Measurements from ENCODE around the gene BRME1.
"Not testable (repeated sequence)": the region's sequence is repeated elsewhere in the genome, so short reads cannot be mapped to it uniquely, and the experiment has no call there.

BRME1 gene

DNA sequence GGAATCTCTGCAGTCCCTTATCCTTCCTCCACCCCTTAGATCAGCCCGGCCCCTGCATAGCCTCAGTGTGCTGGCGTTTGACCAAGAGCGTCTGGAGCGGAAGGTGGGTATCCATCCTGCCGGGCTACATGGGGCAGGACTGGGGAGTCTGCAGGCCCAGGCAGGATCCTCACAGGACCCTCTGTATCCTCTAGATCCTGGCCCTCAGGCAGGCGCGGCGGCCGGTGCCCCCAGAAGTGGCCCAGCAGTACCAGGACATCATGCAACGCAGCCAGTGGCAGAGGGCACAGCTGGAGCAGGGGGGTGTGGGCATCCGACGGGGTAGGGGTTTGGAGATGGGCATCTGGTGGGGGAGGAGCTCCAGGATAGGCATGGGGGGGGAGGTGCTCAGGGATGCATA lies 23.4 kb upstream of the BRME1 start:
- no peak for DNase-seq (ENCODE audit: extremely low spot score, insufficient read length, low read depth)
- no peak for FAIRE-seq

DNA sequence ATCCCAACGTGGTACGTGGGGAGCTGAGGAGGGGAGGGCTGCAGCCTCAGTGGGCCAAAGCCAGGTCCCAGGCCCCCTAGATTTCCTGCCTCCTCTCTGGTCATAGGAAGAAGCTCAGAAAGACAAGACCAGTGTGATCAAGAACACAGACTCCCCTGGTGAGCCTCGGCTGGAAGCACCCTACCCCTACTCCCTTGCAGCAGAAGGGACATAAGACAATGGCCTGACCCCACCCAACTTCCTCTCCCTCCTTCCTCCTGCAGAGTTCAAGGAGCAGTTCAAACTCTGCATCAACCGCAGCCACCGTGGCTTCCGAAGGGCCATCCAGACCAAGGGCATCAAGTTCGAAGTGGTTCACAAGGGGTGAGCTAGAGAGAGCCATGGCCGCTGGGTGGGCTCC lies 20.8 kb upstream of the BRME1 start:
- DNase-seq (ENCODE audit: extremely low spot score, insufficient read length, low read depth) (no peak), FAIRE-seq (no peak)

DNA sequence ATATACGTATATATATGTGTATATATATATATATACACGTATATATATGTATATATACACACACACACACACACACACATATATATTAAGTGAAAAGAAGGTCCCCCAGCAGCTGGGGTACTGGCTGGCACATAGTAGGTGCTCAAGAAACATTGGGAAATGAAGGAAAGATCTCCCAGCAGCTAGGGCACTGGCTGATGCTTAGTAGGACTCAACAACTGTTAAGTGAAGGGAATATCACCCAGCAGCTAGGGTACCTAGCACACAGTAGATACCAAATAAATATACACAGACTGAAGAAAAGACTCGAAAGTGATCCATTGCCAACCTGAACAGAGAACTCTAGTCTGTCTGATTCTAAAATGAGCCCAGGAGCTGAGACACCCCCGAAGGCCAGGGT lies 20.1 kb upstream of the BRME1 start:
- DNase-seq (ENCODE audit: extremely low spot score, insufficient read length, low read depth) (no peak), FAIRE-seq (no peak)

DNA sequence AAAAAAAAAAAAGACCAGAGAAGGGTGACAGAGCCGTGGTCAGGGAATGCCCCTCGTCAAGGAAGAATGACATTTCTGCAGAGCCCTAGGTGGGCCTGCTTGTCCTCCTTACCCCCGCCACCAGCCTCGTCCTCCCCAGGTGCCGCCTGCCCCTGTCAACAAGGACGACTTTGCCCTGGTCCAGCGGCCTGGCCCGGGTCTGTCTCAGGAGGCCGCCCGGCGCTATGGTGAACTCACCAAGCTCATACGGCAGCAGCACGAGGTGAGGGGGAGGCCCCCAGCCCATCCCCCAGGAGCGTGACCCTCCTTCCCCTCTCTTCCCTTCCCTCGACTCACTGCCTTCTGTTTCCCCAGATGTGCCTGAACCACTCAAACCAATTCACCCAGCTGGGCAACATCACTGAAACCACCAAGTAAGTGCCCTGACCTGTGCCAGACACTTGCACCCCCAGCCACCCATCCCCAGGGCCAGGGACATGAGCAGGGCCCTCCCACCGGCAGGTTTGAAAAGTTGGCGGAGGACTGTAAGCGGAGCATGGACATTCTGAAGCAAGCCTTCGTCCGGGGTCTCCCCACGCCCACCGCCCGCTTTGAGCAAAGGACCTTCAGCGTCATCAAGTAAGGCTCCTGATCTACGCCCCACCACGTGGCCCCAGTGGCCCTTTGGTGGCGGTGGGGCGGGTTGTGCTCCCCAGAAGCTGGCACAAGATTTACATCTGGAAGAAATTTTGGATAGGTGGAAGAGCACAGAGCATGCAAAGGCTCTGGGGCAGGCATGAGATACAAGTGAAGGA lies 17.5 kb upstream of the BRME1 start:
- no peak for DNase-seq (ENCODE audit: extremely low spot score, insufficient read length, low read depth)
- FAIRE-seq = no peak

DNA sequence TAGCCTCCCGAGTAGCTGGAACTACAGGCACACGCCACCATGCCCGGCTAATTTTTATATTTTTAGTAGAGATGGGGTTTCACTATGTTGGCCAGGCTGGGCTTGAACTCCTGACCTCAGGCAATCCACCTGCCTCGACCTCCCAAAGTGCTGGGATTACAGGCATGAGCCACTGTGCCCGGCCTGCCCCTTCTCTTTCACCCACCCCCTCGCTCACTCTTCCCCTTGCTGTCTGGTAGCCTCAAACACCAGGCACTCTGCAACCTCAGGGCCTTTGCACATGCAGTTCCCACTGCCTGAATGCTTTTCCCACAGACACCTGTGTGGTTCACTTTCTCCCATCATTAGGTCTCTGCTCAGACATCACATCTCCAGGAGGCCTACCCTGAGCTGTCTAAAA lies 16.2 kb upstream of the BRME1 start:
- not testable (repeated sequence) for DNase-seq (ENCODE audit: extremely low spot score, insufficient read length, low read depth); FAIRE-seq

DNA sequence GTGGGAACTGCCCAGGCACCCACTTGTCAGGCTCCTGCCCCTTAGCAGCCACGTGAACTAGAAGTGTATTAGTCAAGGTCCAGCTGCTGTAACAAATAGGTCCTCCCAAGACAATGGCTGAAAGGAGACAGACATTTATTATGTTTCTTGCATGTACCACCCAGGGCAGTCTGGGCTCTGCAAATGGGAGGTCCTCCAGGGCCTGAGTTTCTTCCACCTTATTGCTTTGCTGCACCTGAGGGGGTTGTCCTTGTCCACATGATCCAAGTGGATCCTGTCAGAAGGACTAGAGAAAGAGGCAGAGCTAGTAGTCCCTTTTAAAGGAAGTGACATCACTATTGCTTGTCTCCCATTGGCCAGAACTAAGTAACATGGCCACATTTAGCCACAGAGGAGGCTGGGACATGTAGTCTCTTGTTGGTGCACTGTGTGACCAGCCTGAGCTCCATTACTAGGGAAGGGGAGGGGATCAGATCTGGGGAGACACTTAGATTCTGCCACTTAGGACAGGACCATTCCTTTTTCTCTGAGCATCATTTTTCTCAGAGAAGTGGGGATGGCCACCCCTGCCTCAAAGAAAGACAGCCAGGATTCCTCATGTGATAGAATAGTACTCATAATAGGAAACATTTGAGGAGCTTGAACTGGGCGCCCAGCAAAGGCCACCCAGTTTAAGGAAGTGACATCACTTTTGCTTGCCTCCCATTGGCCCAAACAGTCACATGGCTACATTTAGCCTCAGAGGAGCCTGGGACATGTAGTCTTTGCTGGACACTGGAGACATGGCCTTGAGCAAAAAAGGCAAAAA lies 15.2 kb upstream of the BRME1 start:
- FAIRE-seq = peak; percentile 73
- no peak for DNase-seq (ENCODE audit: extremely low spot score, insufficient read length, low read depth)

DNA sequence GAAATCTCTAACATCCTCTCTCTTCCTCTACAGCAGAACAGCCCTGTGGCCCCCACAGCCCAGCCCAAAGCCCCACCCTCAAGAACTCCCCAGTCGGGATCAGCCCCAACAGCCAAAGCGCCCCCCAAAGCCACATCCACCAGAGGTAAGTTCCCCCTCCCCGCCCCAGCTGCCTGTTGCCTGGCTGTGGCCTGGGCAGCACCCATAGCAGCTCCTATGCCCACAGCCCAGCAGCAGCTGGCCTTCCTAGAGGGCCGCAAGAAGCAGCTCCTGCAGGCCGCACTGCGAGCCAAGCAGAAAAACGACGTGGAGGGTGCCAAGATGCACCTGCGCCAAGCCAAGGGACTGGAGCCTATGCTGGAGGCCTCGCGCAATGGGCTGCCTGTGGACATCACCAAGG lies 14.6 kb upstream of the BRME1 start:
- DNase-seq (ENCODE audit: extremely low spot score, insufficient read length, low read depth) = no peak
- no peak for FAIRE-seq

DNA sequence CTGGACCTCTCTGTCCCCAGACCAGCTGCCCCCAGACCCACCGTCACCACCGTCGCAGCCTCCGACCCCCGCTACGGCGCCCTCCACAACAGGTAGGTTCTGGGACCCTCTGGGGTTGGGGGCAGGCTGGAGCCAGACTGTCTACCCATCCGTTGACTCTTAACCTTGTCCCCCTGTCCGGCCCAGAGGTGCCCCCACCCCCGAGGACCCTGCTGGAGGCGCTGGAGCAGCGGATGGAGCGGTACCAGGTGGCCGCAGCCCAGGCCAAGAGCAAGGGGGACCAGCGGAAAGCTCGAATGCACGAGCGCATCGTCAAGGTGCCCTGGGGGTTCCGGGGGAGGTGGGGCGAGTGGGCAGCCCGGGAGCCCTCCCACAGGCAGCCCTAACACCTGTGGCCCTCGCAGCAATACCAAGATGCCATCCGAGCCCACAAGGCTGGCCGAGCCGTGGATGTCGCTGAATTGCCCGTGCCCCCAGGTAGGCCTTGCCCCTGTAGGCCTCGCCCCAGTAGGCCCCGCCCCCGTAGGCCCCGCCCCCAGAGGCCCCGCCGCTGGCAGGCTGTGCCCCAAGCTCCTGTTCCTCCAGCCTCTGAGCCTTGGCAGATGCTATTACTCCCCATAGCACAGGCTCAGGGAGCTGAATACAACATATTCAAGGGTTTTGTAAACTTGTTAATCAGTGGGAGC lies 13.0 kb upstream of the BRME1 start:
- no peak for FAIRE-seq

DNA sequence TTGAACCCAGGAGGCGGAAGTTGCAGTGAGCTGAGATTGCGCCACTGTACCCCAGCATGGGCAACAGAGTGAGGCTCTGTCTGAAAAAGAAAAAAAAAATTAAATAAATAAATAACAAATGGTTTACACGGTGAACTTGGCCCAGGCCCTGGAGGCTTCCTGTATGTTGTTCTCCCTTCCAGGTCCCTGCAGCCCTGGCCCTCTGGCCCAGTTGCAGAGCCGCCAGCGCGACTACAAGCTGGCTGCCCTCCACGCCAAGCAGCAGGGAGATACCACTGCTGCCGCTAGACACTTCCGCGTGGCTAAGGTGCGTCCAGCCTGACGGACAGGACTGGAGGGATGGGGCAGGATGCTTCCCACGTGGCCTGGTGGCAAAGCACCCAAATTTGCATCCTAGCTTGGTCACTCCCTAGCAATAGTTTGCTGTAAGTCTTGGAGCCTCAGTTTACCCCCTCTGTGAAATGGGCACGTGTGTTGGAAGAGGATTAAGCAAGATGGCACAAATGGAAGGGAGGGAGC lies 12.0 kb upstream of the BRME1 start:
- DNase-seq (ENCODE audit: extremely low spot score, insufficient read length, low read depth) (no peak), FAIRE-seq (no peak)

More for the DNA sequence above, 13.0 kb upstream of the BRME1 start:
- DNase-seq (ENCODE audit: extremely low spot score, insufficient read length, low read depth) = no peak

DNA sequence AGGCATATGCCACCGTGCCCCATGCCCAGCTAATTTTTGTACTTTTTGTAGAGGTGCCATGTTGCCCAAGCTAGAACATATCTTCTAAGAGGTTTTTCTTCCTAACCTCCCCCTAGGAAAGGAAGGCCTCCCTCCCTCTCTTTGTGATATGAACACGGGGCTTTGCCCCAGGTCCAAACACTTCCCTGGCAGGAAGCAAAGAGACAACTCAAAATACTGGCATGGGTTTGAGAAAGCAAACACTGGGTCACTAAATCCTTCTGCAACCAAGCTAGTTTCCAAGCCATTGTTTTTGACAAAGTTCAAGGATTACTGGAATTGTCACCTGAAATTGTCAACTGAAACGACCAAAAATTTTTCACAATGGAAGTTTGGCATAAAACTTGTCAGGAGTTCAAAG lies 8.9 kb upstream of the BRME1 start:
- no peak for FAIRE-seq
- DNase-seq (ENCODE audit: extremely low spot score, insufficient read length, low read depth) = no peak

DNA sequence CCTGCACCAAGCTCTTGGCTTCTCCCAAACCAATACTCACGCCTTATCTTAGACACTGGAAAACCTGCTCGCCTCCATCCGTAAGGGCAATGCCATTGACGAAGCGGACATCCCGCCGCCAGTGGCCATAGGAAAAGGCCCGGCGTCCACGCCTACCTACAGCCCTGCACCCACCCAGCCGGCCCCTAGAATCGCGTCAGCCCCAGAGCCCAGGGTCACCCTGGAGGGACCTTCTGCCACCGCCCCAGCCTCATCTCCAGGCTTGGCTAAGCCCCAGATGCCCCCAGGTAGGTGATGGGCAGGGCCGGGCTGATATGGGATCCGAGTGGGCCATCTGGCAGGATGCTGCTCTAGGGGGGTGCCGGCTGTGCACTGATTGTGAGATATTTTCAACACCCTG lies 7.4 kb upstream of the BRME1 start:
- no peak for DNase-seq (ENCODE audit: extremely low spot score, insufficient read length, low read depth)
- no peak for FAIRE-seq

DNA sequence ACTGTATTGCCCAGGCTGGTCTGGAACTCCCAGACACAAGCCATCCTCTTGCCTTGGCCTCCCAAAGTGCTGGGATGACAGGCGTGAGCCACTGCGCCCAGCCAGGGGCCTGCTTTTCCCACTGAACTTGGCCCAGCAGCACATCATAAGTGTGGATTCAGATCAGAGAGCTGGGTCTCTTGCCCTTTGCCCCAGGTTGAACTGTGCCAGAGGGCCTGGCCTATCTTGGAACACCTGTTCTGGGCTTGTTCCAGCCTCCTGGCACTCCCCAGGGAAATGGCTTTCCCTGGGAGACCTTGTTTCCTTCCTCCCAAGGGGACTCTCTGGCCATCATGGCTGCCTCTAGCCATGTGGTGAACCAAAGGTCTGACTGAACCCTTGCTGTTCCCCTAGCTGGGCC lies 3.5 kb upstream of the BRME1 start:
- no peak for FAIRE-seq

DNA sequence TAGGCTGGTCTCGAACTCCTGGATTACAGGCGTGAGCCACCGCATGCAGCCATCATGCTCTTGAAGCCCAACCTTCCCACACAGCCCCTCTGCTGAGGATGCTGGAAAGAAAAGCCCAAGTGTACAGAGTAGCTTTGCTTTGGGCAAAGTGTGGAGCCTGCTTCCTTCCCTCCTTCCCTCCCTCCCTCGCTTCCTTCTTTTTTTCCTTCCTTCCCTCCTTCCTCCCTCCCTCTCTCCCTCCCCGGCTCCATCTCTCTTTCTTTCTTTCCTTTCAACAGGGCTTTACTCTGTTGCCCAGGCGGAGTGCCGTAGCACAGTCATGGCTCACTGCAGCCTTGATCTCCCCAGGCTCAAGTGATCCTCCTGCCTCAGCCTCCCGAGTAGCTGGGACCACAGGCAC lies 2.8 kb upstream of the BRME1 start:
- FAIRE-seq (no peak), DNase-seq (ENCODE audit: extremely low spot score, insufficient read length, low read depth) (no peak)

More for the DNA sequence above, 3.5 kb upstream of the BRME1 start:
- DNase-seq (ENCODE audit: extremely low spot score, insufficient read length, low read depth) = no peak

DNA sequence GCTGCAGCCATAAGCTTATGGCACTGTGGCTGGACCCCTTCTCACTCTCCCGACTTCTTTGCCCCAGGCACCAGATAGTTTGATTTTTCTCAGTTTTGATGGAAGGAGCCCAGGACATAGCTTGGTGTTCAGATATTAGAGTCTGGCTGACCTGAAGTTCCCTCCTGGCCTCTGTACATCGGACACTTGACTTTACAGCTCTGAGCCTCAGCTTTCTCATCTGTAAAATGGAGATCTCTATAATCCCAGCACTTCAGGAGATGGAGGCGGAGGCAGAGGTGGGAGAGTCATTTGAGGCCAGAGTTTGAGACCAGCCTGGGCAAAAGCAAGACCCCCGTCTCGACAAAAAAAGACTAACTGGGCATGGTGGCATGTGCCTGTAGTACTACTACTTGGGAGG lies 993 bp upstream of the BRME1 start:
- FAIRE-seq = no peak
- DNase-seq (ENCODE audit: extremely low spot score, insufficient read length, low read depth) = no peak

DNA sequence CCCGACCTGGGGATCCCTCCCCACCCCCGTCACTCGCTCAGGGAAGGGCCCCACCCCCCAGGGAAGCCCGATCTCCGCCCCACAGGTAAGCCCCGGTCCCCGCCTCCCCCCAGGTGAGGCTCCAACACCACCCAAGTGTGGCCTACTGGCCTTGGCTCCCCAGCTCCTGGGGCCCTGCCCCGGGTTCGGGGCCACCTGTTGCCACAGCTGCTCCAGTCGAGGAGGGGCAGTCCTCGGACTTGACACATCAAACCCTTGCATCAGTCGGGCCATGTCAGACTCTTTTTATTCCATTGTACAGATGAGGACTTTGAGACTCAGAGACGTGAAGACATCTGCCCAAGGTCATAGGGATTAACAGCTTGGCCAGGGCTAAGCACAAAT lies 596 bp upstream of the BRME1 start:
- FAIRE-seq (no peak), DNase-seq (ENCODE audit: extremely low spot score, insufficient read length, low read depth) (no peak)

DNA sequence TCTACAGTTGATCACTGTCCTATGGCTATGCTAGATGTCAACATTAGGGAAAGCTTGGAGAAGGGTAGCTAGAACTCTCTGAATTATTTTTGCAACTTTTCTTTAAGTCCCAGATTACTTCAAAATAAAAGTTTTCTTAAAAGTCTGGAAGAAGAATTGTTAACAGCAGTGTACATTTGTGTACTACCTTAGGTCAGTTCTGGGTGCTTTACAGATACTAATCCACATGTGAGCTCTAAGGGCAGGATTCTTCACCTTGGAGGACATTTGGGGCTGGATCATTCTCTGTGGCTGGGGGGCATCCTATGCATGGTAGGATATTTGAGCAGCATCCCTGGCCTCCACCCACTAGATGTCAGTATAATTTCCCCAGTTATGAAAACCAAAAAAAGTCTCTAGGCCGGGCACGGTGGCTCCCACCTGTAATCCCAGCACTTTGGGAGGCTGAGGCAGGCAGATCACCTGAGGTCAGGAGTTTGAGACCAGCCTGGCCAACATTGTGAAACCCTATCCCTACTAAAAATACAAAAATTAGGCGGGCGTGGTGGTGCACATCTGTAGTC lies 2.8 kb downstream of the BRME1 start:
- DNase-seq (ENCODE audit: extremely low spot score, insufficient read length, low read depth) = no peak
- FAIRE-seq = no peak

DNA sequence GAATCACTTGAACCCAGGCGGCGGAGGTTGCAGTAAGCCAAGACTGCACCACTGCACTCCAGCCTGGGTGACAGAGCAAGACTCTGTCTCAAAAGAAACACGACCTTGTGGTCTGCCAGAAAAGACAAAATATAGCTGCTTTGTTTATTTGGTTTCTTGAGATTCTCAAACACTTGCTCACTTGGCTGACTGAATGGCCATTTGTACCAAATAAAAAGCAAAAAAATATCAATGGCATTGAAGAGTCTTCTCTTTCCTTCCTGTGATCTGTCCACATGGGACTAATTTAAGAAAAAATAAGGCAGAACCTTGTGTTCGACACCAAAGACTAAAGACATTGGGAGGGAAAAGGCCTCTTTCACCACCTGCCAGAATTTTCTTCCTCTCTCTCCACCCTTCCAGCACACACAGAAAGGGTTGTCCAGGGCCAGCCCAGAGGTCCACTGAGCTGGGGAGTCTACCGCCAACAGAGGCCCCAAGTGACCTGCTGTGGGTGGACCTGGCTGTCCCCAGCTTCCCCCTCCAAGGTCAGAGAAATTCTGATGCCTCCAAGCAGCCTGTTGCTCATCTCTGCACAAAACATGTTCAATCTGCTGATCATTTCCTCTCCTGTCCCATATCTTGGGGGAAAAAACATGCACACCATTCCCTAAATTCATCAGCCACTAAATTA lies 5.9 kb downstream of the BRME1 start:
- no peak for FAIRE-seq
- no peak for DNase-seq (ENCODE audit: extremely low spot score, insufficient read length, low read depth)

DNA sequence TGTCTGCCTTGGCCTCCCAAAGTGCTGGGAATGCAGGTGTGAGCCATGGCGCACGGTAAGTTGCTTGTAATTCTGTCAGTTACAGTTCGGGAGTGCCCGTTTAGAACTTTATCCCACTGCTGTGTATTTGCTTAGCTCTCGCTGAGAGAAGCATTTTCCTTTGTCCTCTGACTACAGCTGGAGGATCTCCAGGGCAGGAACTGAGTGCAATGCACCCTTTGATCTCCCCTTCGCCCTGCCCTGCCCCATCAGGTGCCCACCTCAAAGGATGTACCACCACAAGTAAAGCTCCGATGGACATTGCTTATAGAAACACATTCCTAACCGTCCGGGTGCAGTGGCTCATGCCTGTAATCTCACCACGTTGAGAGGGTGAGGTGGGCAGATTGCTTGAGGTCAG lies 6.5 kb downstream of the BRME1 start:
- DNase-seq (ENCODE audit: extremely low spot score, insufficient read length, low read depth) = no peak

DNA sequence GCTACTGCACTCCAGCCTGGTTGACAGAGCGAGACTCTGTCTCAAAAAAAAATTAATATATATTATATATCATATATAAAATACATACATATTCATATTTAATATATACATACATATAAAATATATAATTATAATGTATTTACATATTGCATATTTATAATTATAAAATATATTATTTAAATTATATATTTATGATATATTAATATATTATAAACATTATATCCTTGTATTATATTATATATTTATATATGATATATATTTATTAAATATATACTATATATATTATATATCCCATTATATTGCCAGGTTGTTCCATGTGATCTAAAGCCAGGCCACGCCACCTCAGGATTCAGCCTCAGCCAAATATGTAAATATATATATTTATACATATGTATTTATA lies 9.7 kb downstream of the BRME1 start:
- FAIRE-seq (no peak), DNase-seq (ENCODE audit: extremely low spot score, insufficient read length, low read depth) (no peak)

More for the DNA sequence above, 6.5 kb downstream of the BRME1 start:
- FAIRE-seq = no peak

DNA sequence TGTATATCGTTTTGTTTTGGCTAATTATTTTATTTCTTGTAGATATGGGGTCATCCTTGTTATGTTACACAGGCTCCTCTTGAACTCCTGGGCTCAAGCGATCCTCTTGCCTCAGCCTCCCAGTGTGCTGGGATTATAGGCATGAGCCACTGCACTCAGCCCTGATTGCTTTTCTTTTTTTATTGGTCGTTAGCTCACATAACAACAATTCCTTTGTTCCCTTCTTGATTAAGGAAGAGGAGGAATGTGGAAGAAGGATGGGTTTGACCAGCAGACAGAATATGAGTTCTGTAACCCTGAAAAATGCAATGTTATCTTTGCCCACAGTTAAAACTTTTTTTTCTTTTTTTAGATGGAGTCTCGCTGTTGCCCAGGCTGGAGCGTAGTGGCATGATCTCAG lies 11.4 kb downstream of the BRME1 start:
- FAIRE-seq = no peak
- DNase-seq (ENCODE audit: extremely low spot score, insufficient read length, low read depth) = no peak
